ENCODE measurements around the gene NLRP13.
"Not testable (repeated sequence)": the region's sequence is repeated elsewhere in the genome, so short reads cannot be mapped to it uniquely, and the experiment has no call there.

The NLRP13 gene

DNA sequence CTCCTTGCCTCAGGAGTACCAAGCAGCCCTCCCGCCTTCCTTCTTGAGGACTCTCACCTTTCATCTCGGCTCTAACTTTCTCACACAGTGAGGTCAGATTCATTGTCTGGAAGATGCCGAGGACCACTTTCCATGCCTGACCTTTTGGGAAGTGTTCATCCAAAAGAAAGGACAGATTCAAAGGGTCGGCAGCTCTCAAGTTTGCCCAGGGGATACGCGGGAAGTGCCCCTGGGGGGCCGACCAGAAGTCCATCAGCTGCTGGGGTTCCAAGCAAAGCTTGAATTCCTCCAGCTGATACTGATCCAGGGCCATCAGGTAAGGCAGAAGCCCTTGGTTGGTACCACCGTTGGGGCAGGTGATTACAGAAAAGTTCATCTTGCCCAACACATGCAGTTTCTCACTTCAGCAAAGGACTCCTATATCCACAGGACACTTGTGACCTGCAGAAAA, at the start of gene NLRP13:
TSS of gene NLRP13 (minus strand) at position 401 of the 451 bp plus-strand sequence. CDS start at position 376, 25 bp downstream.
- DNase-seq (ENCODE audit: low read depth in 2 of 2): no peak

DNA sequence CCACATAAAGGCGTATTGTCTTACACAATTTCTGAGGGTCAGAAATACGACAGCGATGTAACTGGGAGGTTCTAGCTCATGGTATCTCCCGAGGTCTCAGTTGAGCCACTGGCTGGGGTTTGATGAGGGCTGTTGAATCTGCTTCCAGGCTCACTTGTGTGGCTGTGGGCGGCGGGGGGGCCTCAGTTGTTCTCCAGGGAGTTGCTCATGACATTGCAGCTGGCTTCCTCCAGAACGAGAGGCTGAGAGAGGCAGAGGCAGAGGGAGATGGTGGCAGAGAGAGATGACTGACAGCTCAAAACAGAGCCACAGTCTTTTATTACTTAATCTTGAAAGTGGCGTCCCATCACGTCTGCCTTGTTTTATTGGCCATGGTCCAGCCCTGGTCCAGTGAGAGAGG, 48.3 kb upstream of the NLRP13 start:
- no peak for DNase-seq (ENCODE audit: low read depth in 2 of 2)

DNA sequence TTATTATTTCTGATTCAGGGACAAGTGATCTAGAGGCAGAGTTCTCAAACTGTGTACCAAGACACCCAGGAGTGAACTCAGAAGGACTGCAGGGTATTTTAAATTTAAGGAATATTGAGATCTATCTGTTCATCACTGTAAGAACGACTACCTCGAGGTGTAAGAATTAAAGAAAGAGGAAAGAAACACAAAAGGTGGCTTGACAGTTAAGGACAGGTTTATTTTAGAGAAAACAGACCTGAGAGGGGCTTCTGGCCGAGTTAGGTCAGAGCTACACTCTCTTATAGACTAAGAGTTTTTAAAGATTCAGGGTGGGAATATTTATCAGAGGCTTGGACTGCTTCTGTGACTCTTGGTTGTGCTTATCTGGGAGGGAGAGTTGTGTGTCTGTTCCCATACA, 41.8 kb upstream of the NLRP13 start:
- no peak for DNase-seq (ENCODE audit: low read depth in 2 of 2)

- no peak for DNase-seq (ENCODE audit: low read depth in 2 of 2)
Observed at GRCh38 chr19:55962186-55962585, 30.1 kb upstream of the NLRP13 start.

DNA sequence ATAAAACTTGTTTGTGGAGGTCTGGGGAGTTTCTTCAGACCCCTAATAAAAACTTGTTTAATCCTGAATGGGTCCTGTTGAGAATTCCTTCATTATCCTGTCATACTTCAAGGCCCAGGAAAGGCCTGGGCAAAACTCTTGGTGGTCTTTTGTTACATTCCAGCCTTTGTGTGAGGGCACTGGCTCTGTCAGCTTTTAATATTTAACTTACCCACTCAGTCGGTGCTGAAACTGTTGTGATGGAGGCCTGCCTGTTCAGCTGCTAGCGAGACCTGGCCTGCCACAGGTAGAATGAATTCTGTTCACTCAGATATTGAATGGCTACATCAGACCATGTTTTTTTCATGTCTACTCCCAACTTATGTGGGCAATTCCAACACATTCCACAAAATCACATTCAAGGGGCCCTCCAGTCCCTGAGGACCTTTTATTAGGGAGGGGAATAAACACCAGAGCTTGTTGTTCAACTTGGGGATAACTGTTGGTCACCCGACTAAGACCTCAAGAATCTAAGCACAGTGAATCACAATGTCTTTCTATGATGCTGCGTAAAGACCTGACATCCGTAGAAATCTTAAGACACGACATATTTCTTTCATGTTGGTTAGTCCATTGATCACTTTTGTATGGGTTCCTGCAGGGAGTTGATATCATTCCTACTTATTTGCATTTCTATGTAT, 28.0 kb upstream of the NLRP13 start:
- no peak for DNase-seq (ENCODE audit: low read depth in 2 of 2)

DNA sequence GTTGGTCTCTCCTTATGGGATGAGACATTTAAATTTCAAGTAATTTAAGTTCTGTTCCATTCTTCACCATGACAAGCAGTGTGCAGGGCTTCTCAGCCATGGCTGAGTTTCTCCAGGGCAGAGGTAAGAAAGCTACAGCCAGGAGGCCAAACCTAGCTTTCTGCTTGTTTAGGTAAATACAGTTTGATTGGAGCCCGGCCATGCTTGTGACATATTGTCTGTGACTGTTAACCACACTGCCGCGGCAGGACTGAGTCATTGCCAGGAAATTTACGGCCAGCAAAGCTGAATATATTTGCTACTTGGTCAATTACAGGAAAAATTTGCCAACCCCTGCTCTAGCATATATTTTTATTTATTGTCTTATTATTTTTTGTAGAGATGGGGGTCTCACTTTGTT, 26.2 kb upstream of the NLRP13 start:
- no peak for DNase-seq (ENCODE audit: low read depth in 2 of 2)

- DNase-seq (ENCODE audit: low read depth in 2 of 2): no peak
Observed at GRCh38 chr19:55956431-55956830, 24.3 kb upstream of the NLRP13 start.

- not testable (repeated sequence) for DNase-seq (ENCODE audit: low read depth in 2 of 2)
Observed at GRCh38 chr19:55950566-55950965, 18.4 kb upstream of the NLRP13 start.

DNA sequence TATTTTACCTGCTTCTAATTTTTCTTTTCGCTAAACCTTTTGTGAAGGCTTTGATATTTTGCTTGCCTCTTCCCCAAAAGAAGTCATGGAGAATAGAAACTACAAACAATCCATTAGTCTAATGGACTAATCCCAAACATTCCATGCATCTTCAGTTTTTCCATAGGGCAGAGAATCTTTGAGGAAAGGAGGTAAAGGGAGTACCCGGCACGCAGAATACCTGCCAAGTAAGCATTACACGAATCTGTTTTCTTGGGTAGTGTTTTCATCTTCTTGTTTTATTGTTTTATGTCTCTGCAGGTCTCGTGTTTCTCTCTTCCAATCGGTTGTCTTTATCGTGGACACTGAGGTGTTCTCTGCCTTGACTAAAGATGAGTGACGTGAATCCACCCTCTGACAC, 15.4 kb upstream of the NLRP13 start, which contains the start of gene NLRP8:
TSS of gene NLRP8 (plus strand) at position 301 of the 400 bp plus-strand sequence.
- DNase-seq (ENCODE audit: low read depth in 2 of 2): no peak

DNA sequence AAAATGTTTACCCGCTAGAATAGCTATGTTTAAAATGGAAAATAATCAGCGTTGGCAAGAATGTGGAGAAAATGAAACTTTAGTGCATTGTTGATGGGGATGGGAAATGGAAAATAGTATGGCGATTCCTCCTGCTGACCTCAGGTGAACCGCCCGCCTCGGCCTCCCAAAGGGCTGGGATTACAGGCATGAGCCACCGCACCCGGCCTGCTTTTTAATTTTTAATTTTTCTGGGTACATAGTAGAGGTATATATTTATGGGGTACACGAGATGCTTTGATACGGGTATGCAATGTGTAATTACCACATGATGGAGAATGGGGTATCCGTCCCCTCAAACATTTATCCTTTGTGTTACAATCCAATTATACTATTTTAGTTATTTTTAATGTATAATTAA, 8.2 kb upstream of the NLRP13 start:
- DNase-seq (ENCODE audit: low read depth in 2 of 2): no peak

DNA sequence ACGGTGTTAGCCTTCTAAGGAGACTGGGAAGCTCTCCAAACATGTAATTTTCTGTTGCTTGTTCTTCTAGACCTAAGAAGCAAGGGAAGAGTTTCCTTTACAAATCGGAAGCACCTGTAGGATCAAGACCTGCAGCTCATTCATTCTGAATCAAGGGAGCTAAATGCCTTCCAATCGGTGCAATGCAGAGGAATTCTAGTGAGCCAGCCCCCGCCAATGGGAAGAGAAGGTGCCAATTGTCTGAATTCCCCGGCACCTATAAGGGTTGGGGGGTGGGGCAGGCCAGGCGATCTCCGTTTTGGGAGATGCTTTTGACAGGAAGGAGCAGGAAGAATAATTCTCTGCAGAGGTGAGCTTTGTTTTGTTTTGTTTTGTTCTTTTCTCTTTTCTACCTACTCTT, 7.1 kb upstream of the NLRP13 start:
- no peak for DNase-seq (ENCODE audit: low read depth in 2 of 2)

DNA sequence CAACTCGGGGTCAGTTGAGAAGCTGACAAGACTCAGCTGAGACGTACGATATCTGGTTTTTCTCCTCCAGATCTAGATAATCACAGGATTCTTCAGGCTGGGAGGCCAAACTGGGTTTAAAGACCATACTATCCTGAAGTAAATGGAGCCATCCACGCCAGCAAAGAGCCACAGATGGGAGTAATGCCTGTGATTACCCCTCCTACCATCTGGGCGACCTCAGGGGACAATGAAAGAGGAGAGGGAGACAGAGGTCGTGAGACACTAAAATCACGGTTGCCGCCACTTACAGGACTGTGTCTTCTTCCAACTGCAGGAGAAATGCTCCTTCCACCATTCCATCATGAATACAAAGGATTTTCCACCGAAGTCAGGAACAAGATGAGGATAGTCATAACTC, 3.1 kb upstream of the NLRP13 start:
- no peak for DNase-seq (ENCODE audit: low read depth in 2 of 2)

DNA sequence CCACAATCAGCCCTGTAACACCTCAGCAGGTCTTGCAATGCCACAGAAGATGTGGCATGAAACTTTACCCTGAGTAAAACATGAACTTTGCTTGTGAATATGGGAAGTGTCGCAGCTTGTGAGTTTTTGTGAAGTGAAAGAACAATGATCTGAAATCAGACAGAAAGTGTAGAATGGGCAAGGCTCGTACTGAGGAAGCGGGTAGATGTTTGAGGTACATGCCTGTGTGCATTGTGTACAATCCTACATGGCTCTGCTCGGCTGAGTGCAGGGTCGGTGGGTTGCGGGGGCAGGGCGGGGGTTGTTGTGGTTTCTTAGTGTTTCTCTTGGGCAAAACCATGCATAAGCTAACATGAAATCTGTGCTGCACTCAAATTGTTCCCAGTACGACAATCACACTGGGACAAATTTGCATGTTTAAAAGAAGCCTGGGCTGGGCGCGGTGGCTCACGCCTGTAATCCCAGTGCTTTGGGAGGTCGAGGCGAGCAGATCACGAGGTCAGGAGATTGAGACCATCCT, 1.1 kb downstream of the NLRP13 start:
- DNase-seq (ENCODE audit: low read depth in 2 of 2): no peak

GRCh38 chr19:55929258-55929657, 2.9 kb downstream of the NLRP13 start:
- not testable (repeated sequence) for DNase-seq (ENCODE audit: low read depth in 2 of 2)

- DNase-seq (ENCODE audit: low read depth in 2 of 2): no peak
Observed at GRCh38 chr19:55927991-55928390, 4.1 kb downstream of the NLRP13 start.

GRCh38 chr19:55923556-55923955, 8.6 kb downstream of the NLRP13 start:
- DNase-seq (ENCODE audit: low read depth in 2 of 2): no peak

DNA sequence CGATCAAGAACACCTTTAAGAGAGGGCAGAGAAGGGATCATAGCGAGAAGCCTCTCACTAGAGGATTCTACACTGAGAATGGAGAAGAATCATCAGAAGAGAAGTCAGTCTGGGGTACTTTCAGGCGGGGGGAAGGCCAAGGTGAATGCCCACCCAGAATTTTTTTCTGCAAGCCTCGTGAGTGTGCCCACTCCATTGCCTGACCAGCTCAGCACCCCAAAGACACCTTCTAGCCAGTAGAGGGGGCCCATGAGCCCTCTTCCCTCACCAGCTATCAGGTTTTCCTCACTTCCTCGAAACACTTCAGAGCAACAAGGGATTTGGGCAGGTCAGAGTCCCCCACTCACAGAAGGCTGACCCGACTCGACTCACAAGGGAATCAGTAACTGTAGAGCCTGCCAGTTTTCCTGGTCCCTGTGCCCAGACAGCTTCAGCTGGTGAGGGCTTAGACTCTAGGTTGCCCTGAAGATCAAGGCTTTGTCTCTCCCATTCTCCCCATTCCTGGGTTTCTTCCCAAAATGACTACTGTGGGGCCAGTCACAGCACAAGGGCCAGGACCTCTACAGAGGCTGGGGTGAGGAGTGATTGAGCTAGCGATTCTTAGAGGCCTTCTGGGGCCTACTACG, 18.4 kb downstream of the NLRP13 start:
- DNase-seq (ENCODE audit: low read depth in 2 of 2): no peak

- no peak for DNase-seq (ENCODE audit: low read depth in 2 of 2)
Observed at GRCh38 chr19:55912916-55913315, 19.2 kb downstream of the NLRP13 start.

DNA sequence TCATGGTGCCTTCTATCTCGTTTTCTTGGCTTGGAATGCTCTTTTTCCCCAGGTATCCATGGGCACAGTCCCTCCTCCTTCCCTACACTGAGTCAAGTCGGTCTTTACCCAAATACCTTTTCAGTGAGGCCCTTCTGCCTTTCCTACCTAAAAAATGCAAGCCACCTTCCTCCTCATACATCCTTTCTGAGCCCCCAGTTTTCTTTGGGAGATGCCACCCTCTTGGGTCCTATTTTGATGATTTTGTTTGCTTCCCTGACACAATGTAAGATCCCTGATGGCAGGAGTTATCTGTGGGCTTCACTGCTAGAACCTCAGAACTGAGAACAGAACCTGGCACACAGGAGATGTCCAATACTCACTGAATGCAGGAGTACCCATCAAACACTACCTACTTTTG, 22.3 kb downstream of the NLRP13 start:
- no peak for DNase-seq (ENCODE audit: low read depth in 2 of 2)

DNA sequence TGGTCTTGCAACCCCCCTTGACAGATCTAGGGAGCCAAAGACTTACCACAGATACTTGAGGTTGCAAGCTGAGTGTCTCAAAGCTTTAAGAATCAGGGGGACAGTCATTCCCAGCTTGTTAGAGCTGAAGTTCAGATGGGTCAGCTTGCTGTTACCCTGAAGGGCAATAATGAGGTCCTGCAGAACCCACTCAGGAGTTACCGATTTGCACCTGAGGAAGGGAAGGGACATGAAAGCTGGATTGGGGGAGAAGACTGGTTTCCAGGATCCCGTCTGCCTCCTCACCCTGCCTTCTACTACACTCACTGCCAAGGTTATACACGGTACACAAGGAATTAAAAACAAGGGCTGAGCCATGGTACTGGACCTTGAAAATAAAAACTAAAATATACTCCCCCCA, 24.4 kb downstream of the NLRP13 start:
- DNase-seq (ENCODE audit: low read depth in 2 of 2): no peak

DNA sequence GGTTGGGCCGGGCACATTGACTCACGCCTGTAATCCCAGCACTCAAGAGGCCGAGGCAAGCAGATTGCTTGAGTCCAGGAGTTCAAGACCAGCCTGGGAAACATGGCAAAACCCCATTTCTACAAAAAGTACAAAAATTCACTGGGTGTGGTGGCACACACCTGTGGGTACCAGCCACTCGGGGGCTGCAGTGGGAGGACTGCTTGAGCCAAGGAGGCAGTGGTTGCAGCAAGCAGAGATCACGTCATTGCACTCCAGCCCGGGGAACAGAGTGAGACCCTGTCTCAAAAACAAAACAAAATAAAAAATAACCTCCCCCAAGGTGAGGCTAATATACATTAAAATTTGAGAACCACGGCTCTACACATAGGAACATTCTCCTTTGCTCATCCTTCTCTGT, 24.9 kb downstream of the NLRP13 start:
- DNase-seq (ENCODE audit: low read depth in 2 of 2): no peak

DNA sequence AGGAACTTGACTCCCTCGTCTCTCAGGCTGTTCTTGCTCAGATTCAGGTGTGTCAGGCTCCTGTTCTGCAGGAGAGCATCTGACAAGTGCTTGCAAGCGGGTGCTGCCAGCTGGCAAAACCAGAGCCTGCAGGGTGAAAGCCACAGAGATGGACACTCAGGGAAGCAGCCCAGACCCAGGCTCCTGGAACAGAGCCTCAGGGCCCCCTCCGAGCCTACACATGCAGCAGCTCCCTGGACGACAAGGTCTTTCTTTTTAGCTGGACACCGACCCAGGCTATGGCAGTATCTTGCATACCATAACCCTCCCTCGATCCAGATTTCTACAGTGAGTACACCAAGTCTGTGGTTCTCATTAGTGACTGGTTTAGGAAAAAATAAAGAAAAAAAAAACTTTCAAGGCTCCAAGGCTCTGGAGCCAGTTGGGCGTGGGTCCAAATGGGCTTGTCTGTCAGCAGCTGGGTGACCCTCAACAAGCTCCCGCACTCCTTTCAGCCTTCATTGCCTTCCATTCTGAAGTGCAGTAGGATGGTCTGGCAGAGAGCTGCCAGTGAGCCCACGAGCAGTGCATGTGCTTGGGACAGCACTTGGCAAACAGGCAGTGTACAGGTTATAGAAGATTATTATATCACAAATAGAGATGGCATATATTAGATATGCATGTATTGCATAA, 29.9 kb downstream of the NLRP13 start:
- DNase-seq (ENCODE audit: low read depth in 2 of 2): no peak

All from stimulated activated CD8-positive, alpha-beta memory T cell treated with anti-CD3 and anti-CD28 coated beads, Interleukin-15, amount 100 ng/mL, for 48 hours (primary cell).